Endodermal cell (in vitro differentiated cells): ENCODE data around the gene MAPRE2. TPM values are rescaled to one million over a fixed set of nuclear protein-coding genes. Genes with fewer than 3 reads are reported as not detected.
"Not testable (repeated sequence)": the region's sequence is repeated elsewhere in the genome, so short reads cannot be mapped to it uniquely, and the experiment has no call there.

ENCODE experiments used
- DNase-seq: peaks from one replicate; pipeline ENCODE4 v3.0.0-alpha.2; 2017
- H3K27ac ChIP-seq: 2 replicates; pipeline ENCODE4 v1.5.1; 2013; ENCODE audit warnings: mild to moderate bottlenecking, low read depth, low read length, moderate library complexity
- H3K27me3 ChIP-seq: 2 replicates; pipeline ENCODE4 v1.6.1; 2013; ENCODE audit warnings: mild to moderate bottlenecking, low read length, moderate library complexity; ENCODE audit not compliant: insufficient read depth, control insufficient read depth, poor library complexity, severe bottlenecking
- H3K36me3 ChIP-seq: 2 replicates; pipeline ENCODE4 v1.7.0; 2013; ENCODE audit warnings: mild to moderate bottlenecking, low read length, moderate library complexity; ENCODE audit not compliant: control insufficient read depth, insufficient read depth
- H3K4me1 ChIP-seq: one replicate; pipeline ENCODE4 v1.7.0; 2013; ENCODE audit warnings: low read length; ENCODE audit not compliant: control insufficient read depth, insufficient read depth
- H3K4me3 ChIP-seq: 2 replicates; pipeline ENCODE4 v1.5.1; 2013; ENCODE audit warnings: mild to moderate bottlenecking, low read length, moderate library complexity
- H3K9ac ChIP-seq: 2 replicates; pipeline ENCODE4 v1.6.1; 2013; ENCODE audit warnings: mild to moderate bottlenecking, low read length, moderate library complexity; ENCODE audit not compliant: poor library complexity, severe bottlenecking; ENCODE audit errors: extremely low read depth
- H3K9me3 ChIP-seq: 2 replicates; pipeline ENCODE4 v1.6.1; 2013; ENCODE audit warnings: mild to moderate bottlenecking, low read length, moderate library complexity; ENCODE audit not compliant: control insufficient read depth
- H3K27ac Mint-ChIP-seq: 2 replicates; pipeline ENCODE4 v1.8.0; 2020; ENCODE audit warnings: mixed read lengths
- H3K27me3 Mint-ChIP-seq: 2 replicates; pipeline ENCODE4 v1.8.0; 2021; ENCODE audit warnings: mild to moderate bottlenecking, mixed read lengths; ENCODE audit not compliant: insufficient read depth
- H3K36me3 Mint-ChIP-seq: 2 replicates; pipeline ENCODE4 v1.8.0; 2020; ENCODE audit warnings: low read depth, mixed read lengths
- H3K4me1 Mint-ChIP-seq: 2 replicates; pipeline ENCODE4 v1.8.0; 2020; ENCODE audit warnings: mixed read lengths
- H3K4me3 Mint-ChIP-seq: 2 replicates; pipeline ENCODE4 v1.8.0; 2020; ENCODE audit warnings: mild to moderate bottlenecking, moderate library complexity, mixed read lengths
- H3K9me3 Mint-ChIP-seq: 2 replicates; pipeline ENCODE4 v1.8.0; 2020; ENCODE audit warnings: mild to moderate bottlenecking, mixed read lengths
- WGBS, 2 experiments: methylation state at CpG; one replicate each; pipeline versions ENCODE4 v1.1.5 to v1.1.7; 2013; ENCODE audit warnings: missing lambda C conversion rate in 2 of 2, mixed read lengths in 1 of 2; ENCODE audit not compliant: insufficient coverage in 1 of 2, insufficient read length in 1 of 2; 5-methylcytosine and 5-hydroxymethylcytosine counted together
- total RNA-seq, 2 donors: library from RNA; stranded (reverse); fragmentation: NEBNext Ultra II Directional in 1 of 2; extraction: Animal tissue kit (Norgen Biotek cat#: 25700) in 1 of 2; gene quantifications; 2 replicates in 1 of 2; 3 replicates in 1 of 2; pipeline ENCODE4 v1.2.1, GENCODE V29; 2021
- TF ChIP-seq, protein P1 (sequence below): fragments of 200-600 bp; sonication (generic); conservative IDR thresholded peaks from 2 replicates; pipeline ENCODE4 v1.5.0; 2021; ENCODE audit warnings: antibody characterized with exemption, mild to moderate bottlenecking

The MAPRE2 gene
- total RNA-seq, 2 donors from 2014 or later, result 15.2 to 16.5 TPM

GRCh38 chr18:35144698-35145097, 103.5 kb downstream of the MAPRE2 start:
- WGBS, 2 experiments, result 80 to 90% methylated on average over 3 to 4 of the region's 4 CpGs
- DNase-seq, result no peak
- Mint-ChIP-seq H3K9me3 (peaks cover 8% of the 10 kb centered on the region), H3K36me3 (peaks cover 11% of the 10 kb centered on the region), H3K27ac (no peak overlapping the region), H3K4me1 (no peaks in the 10 kb centered on the region), H3K27me3 (no peaks in the 10 kb centered on the region), H3K4me3 (no peak overlapping the region)
- H3K27ac ChIP-seq, result no peak overlapping the region
- H3K4me3 ChIP-seq, result no peak overlapping the region
- H3K27me3 ChIP-seq, result no peaks in the 10 kb centered on the region
- TF ChIP-seq, protein P1, sequence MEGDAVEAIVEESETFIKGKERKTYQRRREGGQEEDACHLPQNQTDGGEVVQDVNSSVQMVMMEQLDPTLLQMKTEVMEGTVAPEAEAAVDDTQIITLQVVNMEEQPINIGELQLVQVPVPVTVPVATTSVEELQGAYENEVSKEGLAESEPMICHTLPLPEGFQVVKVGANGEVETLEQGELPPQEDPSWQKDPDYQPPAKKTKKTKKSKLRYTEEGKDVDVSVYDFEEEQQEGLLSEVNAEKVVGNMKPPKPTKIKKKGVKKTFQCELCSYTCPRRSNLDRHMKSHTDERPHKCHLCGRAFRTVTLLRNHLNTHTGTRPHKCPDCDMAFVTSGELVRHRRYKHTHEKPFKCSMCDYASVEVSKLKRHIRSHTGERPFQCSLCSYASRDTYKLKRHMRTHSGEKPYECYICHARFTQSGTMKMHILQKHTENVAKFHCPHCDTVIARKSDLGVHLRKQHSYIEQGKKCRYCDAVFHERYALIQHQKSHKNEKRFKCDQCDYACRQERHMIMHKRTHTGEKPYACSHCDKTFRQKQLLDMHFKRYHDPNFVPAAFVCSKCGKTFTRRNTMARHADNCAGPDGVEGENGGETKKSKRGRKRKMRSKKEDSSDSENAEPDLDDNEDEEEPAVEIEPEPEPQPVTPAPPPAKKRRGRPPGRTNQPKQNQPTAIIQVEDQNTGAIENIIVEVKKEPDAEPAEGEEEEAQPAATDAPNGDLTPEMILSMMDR, result no peak
- no peaks in the 10 kb centered on the region for H3K4me1 ChIP-seq
- no peaks in the 10 kb centered on the region for H3K36me3 ChIP-seq
- no peak overlapping the region for H3K9ac ChIP-seq
- no peaks in the 10 kb centered on the region for H3K9me3 ChIP-seq

- H3K27ac Mint-ChIP-seq, H3K9ac ChIP-seq, H3K27me3 Mint-ChIP-seq, H3K36me3 ChIP-seq, H3K4me3 Mint-ChIP-seq, H3K4me1 Mint-ChIP-seq, DNase-seq, H3K27ac ChIP-seq, H3K9me3 ChIP-seq, H3K4me3 ChIP-seq, H3K36me3 Mint-ChIP-seq, H3K9me3 Mint-ChIP-seq, H3K4me1 ChIP-seq, H3K27me3 ChIP-seq: not testable (repeated sequence)
- WGBS, 2 experiments, result 96% methylated on average over 3 of the region's 3 CpGs
Measured at GRCh38 chr18:35150195-35150594, 109.0 kb downstream of the MAPRE2 start.

GRCh38 chr18:35153609-35154272, 112.5 kb downstream of the MAPRE2 start:
- H3K4me3 ChIP-seq, result no peak overlapping the region
- peaks cover 3% of the 10 kb centered on the region for H3K4me1 Mint-ChIP-seq
- H3K27ac ChIP-seq, result no peak overlapping the region
- H3K4me3 Mint-ChIP-seq, result no peak overlapping the region
- no peak for DNase-seq
- TF ChIP-seq, protein P1, result no peak
- no peak overlapping the region for H3K9ac ChIP-seq
- H3K36me3 ChIP-seq, result no peaks in the 10 kb centered on the region
- no peaks in the 10 kb centered on the region for H3K9me3 ChIP-seq
- no peaks in the 10 kb centered on the region for H3K27me3 Mint-ChIP-seq
- H3K9me3 Mint-ChIP-seq, result no peaks in the 10 kb centered on the region
- H3K4me1 ChIP-seq, result no peaks in the 10 kb centered on the region
- H3K27ac Mint-ChIP-seq, result no peak overlapping the region
- 94 to 100% methylated on average over 6 to 12 of the region's 12 CpGs for WGBS, 2 experiments
- no peaks in the 10 kb centered on the region for H3K36me3 Mint-ChIP-seq
- no peaks in the 10 kb centered on the region for H3K27me3 ChIP-seq
